SK-N-SH treated with all-trans-retinoic acid at 6 μM for 48 hours (cell line): ENCODE results near the gene KCNIP4.

Experiments
- ARNTL ChIP-seq: fragments of 450-650 bp; formaldehyde crosslinking; IDR thresholded peaks from 2 replicates; pipeline ENCODE4 v1.5.0; 2020; ENCODE audit warnings: low read depth, mild to moderate bottlenecking, moderate library complexity, borderline replicate concordance
- ESRRG ChIP-seq: fragments of 250-450 bp; sonication (Bioruptor Pico); IDR thresholded peaks from 2 replicates; pipeline ENCODE4 v1.6.1; 2021; ENCODE audit warnings: mild to moderate bottlenecking
- PPARA ChIP-seq: fragments of 250-450 bp; sonication (Bioruptor Pico); IDR thresholded peaks from 2 replicates; pipeline ENCODE4 v1.5.0; 2020; ENCODE audit warnings: mild to moderate bottlenecking, borderline replicate concordance
- TSHZ2 ChIP-seq: fragments of 250-450 bp; sonication (Bioruptor Pico); IDR thresholded peaks from 2 replicates; pipeline ENCODE4 v1.5.0; 2020; ENCODE audit warnings: mild to moderate bottlenecking, moderate library complexity
- ZFP30 ChIP-seq: fragments of 450-650 bp; formaldehyde crosslinking; IDR thresholded peaks from 2 replicates; pipeline ENCODE4 v1.5.0; 2022; ENCODE audit warnings: mild to moderate bottlenecking, moderate library complexity
- TF ChIP-seq, protein P1 (sequence below): fragments of 250-450 bp; sonication (Bioruptor Pico); IDR thresholded peaks from 2 replicates; pipeline ENCODE4 v1.8.0; 2020; ENCODE audit warnings: mild to moderate bottlenecking, moderate library complexity, borderline replicate concordance

GRCh38 chr4:21531048-21531447 is 417.5 kb downstream of the KCNIP4 start:
- TF ChIP-seq ESRRG (CRISPR knock-in tag), result no peak
- no peak for TF ChIP-seq PPARA (CRISPR knock-in tag)
- TF ChIP-seq ARNTL (CRISPR knock-in tag), result no peak
- no peak for TF ChIP-seq ZFP30
- TF ChIP-seq, protein P1, sequence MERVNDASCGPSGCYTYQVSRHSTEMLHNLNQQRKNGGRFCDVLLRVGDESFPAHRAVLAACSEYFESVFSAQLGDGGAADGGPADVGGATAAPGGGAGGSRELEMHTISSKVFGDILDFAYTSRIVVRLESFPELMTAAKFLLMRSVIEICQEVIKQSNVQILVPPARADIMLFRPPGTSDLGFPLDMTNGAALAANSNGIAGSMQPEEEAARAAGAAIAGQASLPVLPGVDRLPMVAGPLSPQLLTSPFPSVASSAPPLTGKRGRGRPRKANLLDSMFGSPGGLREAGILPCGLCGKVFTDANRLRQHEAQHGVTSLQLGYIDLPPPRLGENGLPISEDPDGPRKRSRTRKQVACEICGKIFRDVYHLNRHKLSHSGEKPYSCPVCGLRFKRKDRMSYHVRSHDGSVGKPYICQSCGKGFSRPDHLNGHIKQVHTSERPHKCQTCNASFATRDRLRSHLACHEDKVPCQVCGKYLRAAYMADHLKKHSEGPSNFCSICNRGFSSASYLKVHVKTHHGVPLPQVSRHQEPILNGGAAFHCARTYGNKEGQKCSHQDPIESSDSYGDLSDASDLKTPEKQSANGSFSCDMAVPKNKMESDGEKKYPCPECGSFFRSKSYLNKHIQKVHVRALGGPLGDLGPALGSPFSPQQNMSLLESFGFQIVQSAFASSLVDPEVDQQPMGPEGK, result no peak
- TF ChIP-seq TSHZ2 (CRISPR knock-in tag), result no peak
